HepG2 (cell line): ENCODE data around the gene USP35. TPM values are rescaled to one million over a fixed set of nuclear protein-coding genes. Genes with fewer than 3 reads are reported as not detected.
A peak's percentile ranks its signal among the peaks of the same experiment; 100 is the strongest.

Source experiments
- BRF2 ChIP-seq: sonication (generic); formaldehyde crosslinking; IDR thresholded peaks from 2 replicates; pipeline ENCODE4 v1.8.1; 2022; ENCODE audit warnings: mild to moderate bottlenecking, missing genetic modification reagents
- CEBPB ChIP-seq: IDR thresholded peaks from 2 replicates; pipeline ENCODE4 v1.6.1; 2011; ENCODE audit warnings: low read depth, low read length, improper control_type of control experiment, borderline replicate concordance
- CREB1 ChIP-seq, 2 experiments: fragments of 450-650 bp in 1 of 2; IDR thresholded peaks; 2 replicates each; pipeline ENCODE4 v1.6.1; 2016 to 2017; ENCODE audit warnings: control low read depth in 1 of 2, mild to moderate bottlenecking in 1 of 2, missing compliant biosample characterization in 1 of 2, missing genetic modification characterization in 1 of 2
- FOXP1 ChIP-seq, 2 experiments: fragments of 450-650 bp in 1 of 2; IDR thresholded peaks; 2 replicates each; pipeline ENCODE4 v1.6.1; 2017 to 2018; ENCODE audit warnings: antibody characterized with exemption in 1 of 2
- HNRNPL ChIP-seq: fragments of 200-400 bp; formaldehyde crosslinking; IDR thresholded peaks from 2 replicates; pipeline ENCODE4 v1.6.1; 2017; ENCODE audit warnings: mild to moderate bottlenecking, low read depth, low read length
- KDM1A ChIP-seq: IDR thresholded peaks from 2 replicates; pipeline ENCODE4 v1.6.1; 2016; ENCODE audit warnings: missing compliant biosample characterization
- KLF11 ChIP-seq: IDR thresholded peaks from 2 replicates; pipeline ENCODE4 v1.6.1; 2016; ENCODE audit warnings: missing compliant biosample characterization
- KLF6 ChIP-seq: IDR thresholded peaks from 2 replicates; pipeline ENCODE4 v1.8.0; 2016; ENCODE audit warnings: missing biosample characterization, missing genetic modification reagents
- MEIS2 ChIP-seq: sonication (generic); formaldehyde crosslinking; IDR thresholded peaks from 2 replicates; pipeline ENCODE4 v1.9.0; 2021; ENCODE audit warnings: mild to moderate bottlenecking, missing genetic modification reagents
- NKX3-1 ChIP-seq: sonication (generic); formaldehyde crosslinking; IDR thresholded peaks from 2 replicates; pipeline ENCODE4 v1.5.0; 2020; ENCODE audit warnings: missing genetic modification reagents
- RBM22 ChIP-seq: fragments of 200-400 bp; formaldehyde crosslinking; optimal IDR thresholded peaks from 2 replicates; pipeline ENCODE3; 2017; ENCODE audit warnings: mild to moderate bottlenecking, low read length, moderate library complexity
- SETDB1 ChIP-seq: sonication (generic); formaldehyde crosslinking; IDR thresholded peaks from 2 replicates; pipeline ENCODE4 v1.5.1; 2020; ENCODE audit warnings: missing genetic modification reagents, mild to moderate bottlenecking, borderline replicate concordance
- SMAD3 ChIP-seq: sonication (generic); formaldehyde crosslinking; IDR thresholded peaks from 2 replicates; pipeline ENCODE4 v1.4.0; 2020; ENCODE audit warnings: missing genetic modification reagents
- ZBTB14 ChIP-seq: sonication (generic); formaldehyde crosslinking; IDR thresholded peaks from 2 replicates; pipeline ENCODE4 v1.4.0; 2020; ENCODE audit warnings: missing genetic modification reagents
- ZNF124 ChIP-seq: sonication (generic); formaldehyde crosslinking; IDR thresholded peaks from 2 replicates; pipeline ENCODE4 v1.4.0; 2020; ENCODE audit warnings: missing genetic modification reagents
- ZNF460 ChIP-seq: sonication (generic); formaldehyde crosslinking; IDR thresholded peaks from 2 replicates; pipeline ENCODE4 v1.5.1; 2020; ENCODE audit warnings: missing genetic modification reagents, mild to moderate bottlenecking, borderline replicate concordance
- ZNF558 ChIP-seq: sonication (generic); formaldehyde crosslinking; IDR thresholded peaks from 2 replicates; pipeline ENCODE4 v1.9.0; 2022; ENCODE audit warnings: mild to moderate bottlenecking, missing genetic modification reagents, borderline replicate concordance
- ZNF674 ChIP-seq: sonication (generic); formaldehyde crosslinking; IDR thresholded peaks from 2 replicates; pipeline ENCODE4 v1.5.0; 2020; ENCODE audit warnings: low read depth, mild to moderate bottlenecking, missing genetic modification reagents
- polyA plus RNA-seq, 8 experiments: library from polyadenylated mRNA; depleted of rRNA in 3 of 8; stranded (reverse) in 7 of 8; unstranded in 1 of 8; fragments of >200 nt; fragmentation: Illumina TruSeq in 4 of 8; extraction: Trizol in 4 of 8; gene quantifications; 2 replicates each; pipeline versions ENCODE4 v1.2.1 to v1.2.3, GENCODE V29; 2011 to 2016; ENCODE audit warnings: low read depth in 4 of 8, missing spikeins in 1 of 8, mixed read lengths in 1 of 8; ENCODE audit not compliant: insufficient read depth in 1 of 8
- total RNA-seq, 5 experiments: library from RNA; depleted of rRNA; stranded (reverse); fragments of >200 nt; fragmentation: Illumina TruSeq; extraction: Trizol; gene quantifications; 2 replicates each; pipeline ENCODE4 v1.2.3, GENCODE V29; 2016; ENCODE audit warnings: low read depth in 1 of 5
- TF ChIP-seq, protein P1 (sequence below), 2 experiments: sonication (generic) in 1 of 2; formaldehyde crosslinking in 1 of 2; IDR thresholded peaks; 2 replicates each; pipeline versions ENCODE4 v1.4.0 to v1.6.1; 2018 to 2020; ENCODE audit warnings: missing genetic modification reagents in 2 of 2, borderline replicate concordance in 1 of 2, low read depth in 1 of 2, mild to moderate bottlenecking in 1 of 2, missing biosample characterization in 1 of 2
- TF ChIP-seq, protein P2 (sequence below): sonication (generic); formaldehyde crosslinking; IDR thresholded peaks from 2 replicates; pipeline ENCODE4 v1.4.0; 2020; ENCODE audit warnings: missing genetic modification reagents
- TF ChIP-seq, protein P3 (sequence below): sonication (generic); formaldehyde crosslinking; IDR thresholded peaks from 2 replicates; pipeline ENCODE4 v1.4.0; 2020; ENCODE audit warnings: mild to moderate bottlenecking, low read depth, missing genetic modification reagents

The USP35 gene
- total and polyA plus RNA-seq, 2 of the 13 experiments (the other 11 are each of a cell fraction or from before 2014, with no cell fraction given): 4.6 to 7.7 TPM

GRCh38 chr11:78176605-78177141, 12.0 kb upstream of the USP35 start (continued):
- TF ChIP-seq, protein P1, sequence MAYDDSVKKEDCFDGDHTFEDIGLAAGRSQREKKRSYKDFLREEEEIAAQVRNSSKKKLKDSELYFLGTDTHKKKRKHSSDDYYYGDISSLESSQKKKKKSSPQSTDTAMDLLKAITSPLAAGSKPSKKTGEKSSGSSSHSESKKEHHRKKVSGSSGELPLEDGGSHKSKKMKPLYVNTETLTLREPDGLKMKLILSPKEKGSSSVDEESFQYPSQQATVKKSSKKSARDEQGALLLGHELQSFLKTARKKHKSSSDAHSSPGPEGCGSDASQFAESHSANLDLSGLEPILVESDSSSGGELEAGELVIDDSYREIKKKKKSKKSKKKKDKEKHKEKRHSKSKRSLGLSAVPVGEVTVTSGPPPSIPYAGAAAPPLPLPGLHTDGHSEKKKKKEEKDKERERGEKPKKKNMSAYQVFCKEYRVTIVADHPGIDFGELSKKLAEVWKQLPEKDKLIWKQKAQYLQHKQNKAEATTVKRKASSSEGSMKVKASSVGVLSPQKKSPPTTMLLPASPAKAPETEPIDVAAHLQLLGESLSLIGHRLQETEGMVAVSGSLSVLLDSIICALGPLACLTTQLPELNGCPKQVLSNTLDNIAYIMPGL (CRISPR knock-in tag; IDR thresholded peaks at IDR 0.05; ENCODE audit: borderline replicate concordance in 1 of 2, low read depth in 1 of 2): no peak
- no peak for TF ChIP-seq ZBTB14 (CRISPR knock-in tag)
- TF ChIP-seq, protein P2, sequence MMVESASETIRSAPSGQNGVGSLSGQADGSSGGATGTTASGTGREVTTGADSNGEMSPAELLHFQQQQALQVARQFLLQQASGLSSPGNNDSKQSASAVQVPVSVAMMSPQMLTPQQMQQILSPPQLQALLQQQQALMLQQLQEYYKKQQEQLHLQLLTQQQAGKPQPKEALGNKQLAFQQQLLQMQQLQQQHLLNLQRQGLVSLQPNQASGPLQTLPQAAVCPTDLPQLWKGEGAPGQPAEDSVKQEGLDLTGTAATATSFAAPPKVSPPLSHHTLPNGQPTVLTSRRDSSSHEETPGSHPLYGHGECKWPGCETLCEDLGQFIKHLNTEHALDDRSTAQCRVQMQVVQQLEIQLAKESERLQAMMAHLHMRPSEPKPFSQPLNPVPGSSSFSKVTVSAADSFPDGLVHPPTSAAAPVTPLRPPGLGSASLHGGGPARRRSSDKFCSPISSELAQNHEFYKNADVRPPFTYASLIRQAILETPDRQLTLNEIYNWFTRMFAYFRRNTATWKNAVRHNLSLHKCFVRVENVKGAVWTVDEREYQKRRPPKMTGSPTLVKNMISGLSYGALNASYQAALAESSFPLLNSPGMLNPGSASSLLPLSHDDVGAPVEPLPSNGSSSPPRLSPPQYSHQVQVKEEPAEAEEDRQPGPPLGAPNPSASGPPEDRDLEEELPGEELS (CRISPR knock-in tag): 0 out of 2 replicates have a peak, but pooled peaks have one; percentile 24
- no peak for TF ChIP-seq ZNF558
- no peak for TF ChIP-seq SETDB1 (CRISPR knock-in tag)
- TF ChIP-seq, protein P3, sequence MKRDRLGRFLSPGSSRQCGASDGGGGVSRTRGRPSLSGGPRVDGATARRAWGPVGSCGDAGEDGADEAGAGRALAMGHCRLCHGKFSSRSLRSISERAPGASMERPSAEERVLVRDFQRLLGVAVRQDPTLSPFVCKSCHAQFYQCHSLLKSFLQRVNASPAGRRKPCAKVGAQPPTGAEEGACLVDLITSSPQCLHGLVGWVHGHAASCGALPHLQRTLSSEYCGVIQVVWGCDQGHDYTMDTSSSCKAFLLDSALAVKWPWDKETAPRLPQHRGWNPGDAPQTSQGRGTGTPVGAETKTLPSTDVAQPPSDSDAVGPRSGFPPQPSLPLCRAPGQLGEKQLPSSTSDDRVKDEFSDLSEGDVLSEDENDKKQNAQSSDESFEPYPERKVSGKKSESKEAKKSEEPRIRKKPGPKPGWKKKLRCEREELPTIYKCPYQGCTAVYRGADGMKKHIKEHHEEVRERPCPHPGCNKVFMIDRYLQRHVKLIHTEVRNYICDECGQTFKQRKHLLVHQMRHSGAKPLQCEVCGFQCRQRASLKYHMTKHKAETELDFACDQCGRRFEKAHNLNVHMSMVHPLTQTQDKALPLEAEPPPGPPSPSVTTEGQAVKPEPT: no peak
- TF ChIP-seq FOXP1 (IDR thresholded peaks at IDR 0.05): peak; percentile 91
- TF ChIP-seq FOXP1 (CRISPR knock-in tag; IDR thresholded peaks at IDR 0.05): peak; percentile 20; the same call in 1 of the 2 replicates
- TF ChIP-seq ZNF460 (CRISPR knock-in tag): peak; percentile 33; the same call in 1 of the 2 replicates
- no peak for TF ChIP-seq ZNF124 (CRISPR knock-in tag)
- TF ChIP-seq CREB1 (IDR thresholded peaks at IDR 0.05): no peak
- TF ChIP-seq CREB1 (CRISPR knock-in tag; IDR thresholded peaks at IDR 0.05): no peak
- no peak for TF ChIP-seq ZNF674 (CRISPR knock-in tag)
- TF ChIP-seq NKX3-1 (CRISPR knock-in tag): no peak
- no peak for TF ChIP-seq HNRNPL
- TF ChIP-seq KLF6: no peak
- no peak for TF ChIP-seq SMAD3 (CRISPR knock-in tag)
- no peak for TF ChIP-seq KLF11
- TF ChIP-seq KDM1A (CRISPR knock-in tag): no peak
- TF ChIP-seq RBM22: no peak
- TF ChIP-seq CEBPB: no peak
- no peak for TF ChIP-seq MEIS2
- no peak for TF ChIP-seq BRF2 (CRISPR knock-in tag)
